WI38 (cell line): ENCODE measurements around the gene CRY2.
"Not testable (repeated sequence)": the region's sequence is repeated elsewhere in the genome, so short reads cannot be mapped to it uniquely, and the experiment has no call there.

ENCODE experiments used
- H3K4me3 ChIP-seq: 2 replicates; pipeline ENCODE4 v1.5.1; 2011; ENCODE audit warnings: low read depth, mild to moderate bottlenecking, control low read depth, low read length
- CTCF ChIP-seq: IDR thresholded peaks from 2 replicates; pipeline ENCODE4 v1.5.1; 2012; ENCODE audit warnings: low read depth, mild to moderate bottlenecking, control low read depth, low read length

CRY2 gene

DNA sequence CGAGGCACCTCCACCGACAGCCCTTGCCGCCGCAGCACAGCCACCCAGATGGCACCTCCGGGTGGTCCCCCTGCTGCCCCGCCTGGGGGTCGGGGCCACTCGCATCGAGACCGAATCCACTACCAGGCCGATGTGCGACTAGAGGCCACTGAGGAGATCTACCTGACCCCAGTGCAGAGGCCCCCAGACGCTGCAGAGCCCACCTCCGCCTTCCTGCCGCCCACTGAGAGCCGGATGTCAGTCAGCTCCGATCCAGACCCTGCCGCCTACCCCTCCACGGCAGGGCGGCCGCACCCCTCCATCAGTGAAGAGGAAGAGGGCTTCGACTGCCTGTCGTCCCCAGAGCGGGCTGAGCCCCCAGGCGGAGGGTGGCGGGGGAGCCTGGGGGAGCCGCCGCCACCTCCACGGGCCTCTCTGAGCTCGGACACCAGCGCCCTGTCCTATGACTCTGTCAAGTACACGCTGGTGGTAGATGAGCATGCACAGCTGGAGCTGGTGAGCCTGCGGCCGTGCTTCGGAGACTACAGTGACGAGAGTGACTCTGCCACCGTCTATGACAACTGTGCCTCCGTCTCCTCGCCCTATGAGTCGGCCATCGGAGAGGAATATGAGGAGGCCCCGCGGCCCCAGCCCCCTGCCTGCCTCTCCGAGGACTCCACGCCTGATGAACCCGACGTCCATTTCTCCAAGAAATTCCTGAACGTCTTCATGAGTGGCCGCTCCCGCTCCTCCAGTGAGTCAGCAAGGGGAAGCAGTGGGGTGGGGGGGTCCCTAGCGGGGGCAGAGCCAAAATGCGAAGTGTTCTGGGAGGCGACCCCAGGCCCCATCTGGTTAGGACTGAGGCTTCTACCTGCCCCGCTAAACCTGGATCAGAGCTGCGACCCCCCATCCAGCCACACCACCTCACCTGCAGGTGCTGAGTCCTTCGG, 55.4 kb downstream of the CRY2 start:
- TF ChIP-seq CTCF: no peak
- no peak overlapping the region for H3K4me3 ChIP-seq

GRCh38 chr11:45904309-45904915, 57.1 kb downstream of the CRY2 start:
- no peak for TF ChIP-seq CTCF
- H3K4me3 ChIP-seq: no peak overlapping the region

DNA sequence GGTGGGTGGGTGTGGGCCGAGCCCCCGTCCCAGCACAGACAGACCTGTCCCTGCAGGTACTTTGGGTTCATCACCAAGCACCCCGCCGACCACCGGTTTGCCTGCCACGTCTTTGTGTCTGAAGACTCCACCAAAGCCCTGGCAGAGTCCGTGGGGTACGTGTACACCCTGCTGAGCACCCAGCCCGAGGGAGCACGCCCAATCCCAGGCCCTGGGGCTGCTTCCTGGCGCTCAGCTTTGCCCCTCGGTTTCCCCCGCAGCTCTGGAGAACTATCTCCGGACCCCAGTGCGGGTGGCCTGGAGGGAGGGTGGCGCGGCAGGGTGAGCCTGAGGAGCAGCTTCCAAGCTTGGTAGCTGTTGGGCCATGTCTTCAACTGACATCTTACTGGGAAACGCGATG, 57.8 kb downstream of the CRY2 start:
- no peak for TF ChIP-seq CTCF
- H3K4me3 ChIP-seq: no peak overlapping the region

DNA sequence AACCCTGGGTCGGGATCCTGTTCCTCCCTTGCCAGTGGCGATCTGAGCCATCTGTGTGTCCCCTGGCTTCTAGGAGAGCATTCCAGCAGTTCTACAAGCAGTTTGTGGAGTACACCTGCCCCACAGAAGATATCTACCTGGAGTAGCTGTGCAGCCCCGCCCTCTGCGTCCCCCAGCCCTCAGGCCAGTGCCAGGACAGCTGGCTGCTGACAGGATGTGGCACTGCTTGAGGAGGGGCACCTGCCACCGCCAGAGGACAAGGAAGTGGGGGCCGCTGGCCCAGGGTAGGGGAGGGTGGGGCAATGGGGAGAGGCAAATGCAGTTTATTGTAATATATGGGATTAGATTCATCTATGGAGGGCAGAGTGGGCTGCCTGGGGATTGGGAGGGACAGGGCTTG, 58.3 kb downstream of the CRY2 start:
- not testable (repeated sequence) for H3K4me3 ChIP-seq

DNA sequence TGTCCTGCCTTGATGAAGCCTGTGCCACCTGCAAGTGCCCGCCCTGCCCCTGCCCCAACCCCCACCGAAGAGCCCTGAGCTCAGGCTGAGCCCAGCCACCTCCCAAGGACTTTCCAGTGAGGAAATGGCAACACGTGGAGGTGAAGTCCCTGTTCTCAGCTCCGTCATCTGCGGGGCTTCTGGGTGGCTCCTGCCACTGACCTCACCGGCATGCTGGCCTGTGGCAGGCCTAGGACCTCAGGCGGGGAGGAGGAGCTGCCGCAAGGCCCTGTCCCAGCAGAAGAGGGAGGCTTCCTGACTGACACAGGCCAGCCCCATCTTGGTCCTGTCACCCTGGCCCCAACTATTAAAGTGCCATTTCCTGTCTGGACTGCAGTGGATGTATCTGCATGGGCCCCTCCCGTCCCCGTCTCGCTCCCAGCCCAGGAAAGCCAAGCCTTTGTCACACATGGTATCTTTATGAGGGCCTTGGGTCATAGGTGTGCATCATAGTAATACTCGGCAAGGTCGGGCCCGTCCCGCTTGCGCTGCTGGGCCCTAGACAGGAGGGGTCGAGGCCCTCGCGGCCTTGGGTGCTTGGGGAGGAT, 58.9 kb downstream of the CRY2 start:
- H3K4me3 ChIP-seq: no peak overlapping the region
- no peak for TF ChIP-seq CTCF

DNA sequence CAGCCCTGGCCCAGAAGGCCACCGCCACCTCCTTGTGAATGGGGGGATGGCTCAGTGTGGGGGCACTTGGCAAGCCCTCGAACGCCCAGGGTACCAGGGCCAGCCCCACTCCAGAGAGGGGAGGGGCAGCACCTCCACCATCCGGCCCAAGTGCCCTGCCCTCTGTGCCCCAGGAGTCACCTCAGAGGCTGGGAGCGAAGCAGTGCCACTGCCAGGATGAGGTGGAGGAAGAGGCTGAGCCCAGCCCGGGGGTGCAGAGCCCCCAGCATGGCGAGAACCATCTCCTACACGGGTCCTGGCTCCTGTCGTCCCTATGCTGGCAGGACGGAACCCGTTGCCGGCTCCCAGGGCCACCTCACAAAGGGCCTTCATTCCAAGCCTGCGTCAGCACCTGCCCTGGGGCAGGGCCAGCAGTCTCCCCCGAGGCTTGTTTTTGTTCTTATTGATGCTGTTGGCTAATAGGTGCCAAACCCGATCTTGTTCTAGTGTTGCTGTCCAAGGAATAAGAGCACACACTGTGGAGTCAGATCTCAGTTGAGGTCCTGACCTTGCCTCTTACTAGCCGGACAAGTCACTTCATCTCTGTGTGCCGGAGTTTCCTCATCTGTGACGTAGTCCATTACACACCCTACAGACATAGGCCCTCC, 59.8 kb downstream of the CRY2 start, which contains the start of gene FREY1:
Gene FREY1, minus strand, starts transcription at position 307 of the 647 bp plus-strand sequence. Its CDS starts 26 bp downstream, at position 281.
- TF ChIP-seq CTCF: no peak
- H3K4me3 ChIP-seq: no peak within 1 kb of the TSS

DNA sequence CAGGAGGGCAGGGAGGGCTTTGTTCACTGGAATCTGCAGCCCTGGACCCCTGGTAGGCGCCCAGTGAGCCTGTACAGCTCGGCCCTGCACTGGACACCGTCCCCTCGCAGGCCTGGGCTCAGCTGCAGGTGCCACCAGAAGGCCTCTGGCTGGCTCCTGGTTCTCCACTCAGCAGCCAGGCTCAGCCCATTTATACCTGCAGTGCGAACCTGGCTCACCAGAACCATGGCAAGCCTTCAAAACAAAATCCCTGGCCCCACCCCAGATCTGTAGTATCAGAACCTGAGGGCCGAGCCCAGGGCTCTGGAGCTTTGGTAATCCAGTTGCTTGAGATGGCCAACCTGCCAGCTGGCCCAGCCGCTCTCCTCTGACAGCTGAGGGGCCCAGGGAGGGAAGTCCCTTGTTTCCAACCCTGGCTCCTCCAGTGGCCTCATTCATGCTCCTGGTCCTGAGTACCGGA, 60.7 kb downstream of the CRY2 start:
- TF ChIP-seq CTCF: no peak
- no peak overlapping the region for H3K4me3 ChIP-seq
